Measurements from ENCODE around the gene DGKG. TPM values are rescaled to one million over a fixed set of nuclear protein-coding genes. Genes with fewer than 3 reads are reported as not detected.

Gene DGKG
- total RNA-seq, 1 donor from 2014 or later: 0.54 TPM

DNA sequence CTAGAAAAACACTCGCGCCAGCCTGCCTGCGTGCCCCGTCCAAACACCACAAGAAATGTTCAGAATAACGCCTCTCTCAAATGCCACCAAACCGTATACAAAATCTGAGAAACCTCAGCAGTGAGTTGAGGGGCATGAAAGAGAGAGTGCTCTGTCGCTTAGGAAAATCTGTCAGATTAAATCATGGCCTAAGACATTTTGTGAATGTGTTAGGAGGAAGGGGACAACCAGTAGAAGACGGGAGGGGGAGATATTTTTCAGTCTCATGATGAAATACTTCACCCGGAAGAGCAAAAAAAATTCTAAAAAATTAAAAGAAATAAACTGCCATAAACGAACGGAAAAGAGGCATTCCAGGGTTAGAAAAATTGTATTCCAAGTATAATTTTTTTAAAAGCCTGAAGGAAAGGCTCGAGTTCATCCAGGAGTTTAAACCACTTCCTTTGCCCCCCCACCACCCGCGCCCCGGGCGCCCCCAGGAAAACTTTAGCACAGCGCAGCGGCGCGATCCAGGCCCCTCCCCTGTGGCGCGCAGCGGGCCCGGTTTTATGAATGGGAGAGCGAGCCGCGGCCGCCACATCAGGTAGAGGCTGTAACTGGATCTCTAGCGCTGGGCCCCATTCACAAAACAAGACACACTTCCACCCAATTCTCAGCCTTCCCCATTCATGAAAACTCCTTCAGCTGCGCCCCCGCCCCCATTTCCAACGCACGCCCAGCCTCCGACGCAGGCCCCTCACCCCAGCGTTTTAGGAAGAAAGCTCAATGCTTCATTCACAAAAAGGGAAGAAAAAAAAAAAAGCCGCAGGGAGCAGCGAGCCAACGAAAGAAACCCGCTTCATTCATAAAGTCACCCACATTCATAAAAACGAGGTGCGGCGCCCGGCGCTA is 254.6 kb downstream of the DGKG start:
- Mint-ChIP-seq H3K9me3 (ENCODE audit: unreplicated experiment) (no peaks in the 10 kb centered on the region), H3K4me3 (ENCODE audit: unreplicated experiment) (peak overlapping the region; percentile 98), H3K4me1 (ENCODE audit: unreplicated experiment) (peaks cover 30% of the 10 kb centered on the region)

DNA sequence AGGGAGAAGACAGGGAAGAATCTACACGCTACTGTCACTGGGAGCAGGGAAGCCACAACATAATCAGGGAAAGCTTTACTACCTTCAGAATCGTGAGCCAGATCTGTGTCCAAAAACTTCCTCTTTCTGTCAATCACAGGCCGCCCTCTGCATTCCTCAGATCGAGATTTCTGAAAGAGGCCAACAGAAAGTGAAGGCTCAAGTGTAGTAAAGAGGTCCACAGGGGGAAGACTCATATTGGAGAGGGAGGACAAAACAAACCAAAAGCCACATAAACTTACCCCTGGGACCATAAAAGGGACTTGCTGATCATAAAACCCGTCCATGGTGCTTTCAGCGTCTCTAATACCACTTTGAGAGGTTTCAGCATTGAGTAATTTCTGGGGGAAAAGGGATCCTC is 256.5 kb downstream of the DGKG start:
- Mint-ChIP-seq H3K9me3 (ENCODE audit: unreplicated experiment) (no peaks in the 10 kb centered on the region), H3K27me3 (ENCODE audit: unreplicated experiment) (peaks cover 9% of the 10 kb centered on the region), H3K4me1 (ENCODE audit: unreplicated experiment) (peaks cover 22% of the 10 kb centered on the region), H3K36me3 (ENCODE audit: low read depth, unreplicated experiment) (peaks cover 16% of the 10 kb centered on the region), H3K27ac (ENCODE audit: unreplicated experiment) (no peak overlapping the region), H3K4me3 (ENCODE audit: unreplicated experiment) (peak overlapping the region; percentile 44)
- no peak for DNase-seq (ENCODE audit: low spot score)
- TF ChIP-seq, protein P1, sequence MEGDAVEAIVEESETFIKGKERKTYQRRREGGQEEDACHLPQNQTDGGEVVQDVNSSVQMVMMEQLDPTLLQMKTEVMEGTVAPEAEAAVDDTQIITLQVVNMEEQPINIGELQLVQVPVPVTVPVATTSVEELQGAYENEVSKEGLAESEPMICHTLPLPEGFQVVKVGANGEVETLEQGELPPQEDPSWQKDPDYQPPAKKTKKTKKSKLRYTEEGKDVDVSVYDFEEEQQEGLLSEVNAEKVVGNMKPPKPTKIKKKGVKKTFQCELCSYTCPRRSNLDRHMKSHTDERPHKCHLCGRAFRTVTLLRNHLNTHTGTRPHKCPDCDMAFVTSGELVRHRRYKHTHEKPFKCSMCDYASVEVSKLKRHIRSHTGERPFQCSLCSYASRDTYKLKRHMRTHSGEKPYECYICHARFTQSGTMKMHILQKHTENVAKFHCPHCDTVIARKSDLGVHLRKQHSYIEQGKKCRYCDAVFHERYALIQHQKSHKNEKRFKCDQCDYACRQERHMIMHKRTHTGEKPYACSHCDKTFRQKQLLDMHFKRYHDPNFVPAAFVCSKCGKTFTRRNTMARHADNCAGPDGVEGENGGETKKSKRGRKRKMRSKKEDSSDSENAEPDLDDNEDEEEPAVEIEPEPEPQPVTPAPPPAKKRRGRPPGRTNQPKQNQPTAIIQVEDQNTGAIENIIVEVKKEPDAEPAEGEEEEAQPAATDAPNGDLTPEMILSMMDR (IDR thresholded peaks at IDR 0.05; ENCODE audit: unreplicated experiment): no peak

More for the DNA sequence above, 254.6 kb downstream of the DGKG start:
- DNase-seq (ENCODE audit: low spot score): peak; percentile 57
- peaks cover 16% of the 10 kb centered on the region for H3K36me3 Mint-ChIP-seq (ENCODE audit: low read depth, unreplicated experiment)
- TF ChIP-seq, protein P1 (IDR thresholded peaks at IDR 0.05; ENCODE audit: unreplicated experiment): no peak
- H3K27ac Mint-ChIP-seq (ENCODE audit: unreplicated experiment): peak overlapping the region; percentile 92
- peaks cover 20% of the 10 kb centered on the region for H3K27me3 Mint-ChIP-seq (ENCODE audit: unreplicated experiment)

DNA sequence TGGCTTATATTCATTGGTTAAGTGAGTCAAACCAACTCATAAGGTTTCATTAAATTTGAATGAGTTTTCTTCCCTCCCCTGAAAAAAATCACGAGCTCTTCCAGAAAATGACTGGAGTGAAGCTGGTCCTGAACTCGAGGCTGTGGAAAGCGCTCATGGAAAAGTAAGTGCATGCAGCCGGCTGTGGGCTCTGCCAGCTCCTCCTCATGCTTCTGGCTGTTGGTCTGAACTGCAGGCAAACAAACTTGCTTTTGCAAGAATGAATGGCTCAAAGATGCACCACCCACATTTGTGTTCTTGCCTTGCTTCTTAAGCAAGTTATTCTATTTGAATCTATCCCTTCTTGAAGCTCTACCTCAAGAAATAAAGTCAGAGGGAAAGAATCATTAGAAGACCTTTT is 259.3 kb downstream of the DGKG start:
- TF ChIP-seq, protein P1 (IDR thresholded peaks at IDR 0.05; ENCODE audit: unreplicated experiment): no peak
- Mint-ChIP-seq H3K27me3 (ENCODE audit: unreplicated experiment) (peaks cover 4% of the 10 kb centered on the region), H3K4me3 (ENCODE audit: unreplicated experiment) (no peak overlapping the region), H3K9me3 (ENCODE audit: unreplicated experiment) (no peaks in the 10 kb centered on the region), H3K4me1 (ENCODE audit: unreplicated experiment) (peaks cover 28% of the 10 kb centered on the region), H3K36me3 (ENCODE audit: low read depth, unreplicated experiment) (peaks cover 16% of the 10 kb centered on the region), H3K27ac (ENCODE audit: unreplicated experiment) (no peak overlapping the region)
- DNase-seq (ENCODE audit: low spot score): no peak

DNA sequence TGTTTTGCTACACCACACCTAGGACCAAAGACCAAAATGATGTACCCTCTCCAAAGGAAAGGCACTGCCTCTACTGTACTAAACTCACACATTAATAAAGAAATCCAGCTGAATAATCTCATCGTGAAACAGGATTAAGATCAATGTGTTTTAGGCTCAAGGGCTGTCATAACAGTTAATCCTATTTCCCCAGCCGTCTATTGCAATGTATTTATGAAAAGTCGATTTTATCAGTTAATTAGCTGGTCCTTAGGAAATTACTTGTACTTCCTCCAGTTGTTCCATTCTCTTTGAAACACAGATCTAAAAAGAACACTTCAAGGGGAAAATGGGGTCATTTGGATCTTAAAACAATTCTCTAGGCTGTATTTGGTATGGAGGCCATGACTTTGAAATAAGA is 261.6 kb downstream of the DGKG start:
- Mint-ChIP-seq H3K36me3 (ENCODE audit: low read depth, unreplicated experiment) (peaks cover 11% of the 10 kb centered on the region), H3K27ac (ENCODE audit: unreplicated experiment) (no peak overlapping the region), H3K9me3 (ENCODE audit: unreplicated experiment) (no peaks in the 10 kb centered on the region), H3K27me3 (ENCODE audit: unreplicated experiment) (peaks cover 2% of the 10 kb centered on the region), H3K4me3 (ENCODE audit: unreplicated experiment) (no peak overlapping the region), H3K4me1 (ENCODE audit: unreplicated experiment) (peaks cover 27% of the 10 kb centered on the region)
- TF ChIP-seq, protein P1 (IDR thresholded peaks at IDR 0.05; ENCODE audit: unreplicated experiment): no peak
- DNase-seq (ENCODE audit: low spot score): no peak

DNA sequence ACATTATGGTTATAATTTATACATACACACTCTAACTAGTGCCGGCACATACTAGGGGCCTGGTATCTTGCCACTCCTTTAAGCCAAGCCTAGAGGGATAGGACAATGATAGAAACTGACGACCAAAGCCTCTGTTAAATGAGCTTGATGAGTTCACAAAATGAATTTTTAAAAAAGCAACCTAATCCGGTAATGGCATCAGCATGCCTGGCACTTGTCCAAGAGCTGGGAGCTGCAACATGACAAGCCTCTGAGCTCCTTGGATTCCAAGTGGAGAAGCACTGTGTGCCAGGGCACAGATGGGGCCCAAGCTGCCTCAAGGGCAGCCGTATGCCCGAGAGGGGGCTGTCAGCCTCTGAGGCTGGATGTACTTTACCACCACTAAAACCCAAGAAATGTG is 262.9 kb downstream of the DGKG start:
- H3K9me3 Mint-ChIP-seq (ENCODE audit: unreplicated experiment): no peaks in the 10 kb centered on the region
- H3K27ac Mint-ChIP-seq (ENCODE audit: unreplicated experiment): no peak overlapping the region
- H3K4me1 Mint-ChIP-seq (ENCODE audit: unreplicated experiment): peaks cover 26% of the 10 kb centered on the region
- peaks cover 2% of the 10 kb centered on the region for H3K27me3 Mint-ChIP-seq (ENCODE audit: unreplicated experiment)
- peaks cover 11% of the 10 kb centered on the region for H3K36me3 Mint-ChIP-seq (ENCODE audit: low read depth, unreplicated experiment)
- TF ChIP-seq, protein P1 (IDR thresholded peaks at IDR 0.05; ENCODE audit: unreplicated experiment): no peak
- H3K4me3 Mint-ChIP-seq (ENCODE audit: unreplicated experiment): no peak overlapping the region
- DNase-seq (ENCODE audit: low spot score): no peak

All from endothelial cell (in vitro differentiated cells).